RWPE2 (cell line): ENCODE results near the gene NEK5.
"Not testable (repeated sequence)": the region's sequence is repeated elsewhere in the genome, so short reads cannot be mapped to it uniquely, and the experiment has no call there.

Experiments used
- ATAC-seq: fragments of 200-7000 bp; cut with Tn5 transposase; 3 replicates; pipeline ENCODE4 v1.9.1; 2021; ENCODE audit warnings: low read depth
- DNase-seq: peaks from one replicate; pipeline ENCODE4 v3.0.0-alpha.2; 2020; ENCODE audit warnings: low spot score
- H3K27ac ChIP-seq: fragments of 450-650 bp; 2 replicates; pipeline ENCODE4 v1.5.1; 2017; ENCODE audit warnings: mild to moderate bottlenecking; ENCODE audit not compliant: poor library complexity, severe bottlenecking
- H3K27me3 ChIP-seq: fragments of 250-450 bp; sonication (Bioruptor Pico); 2 replicates; pipeline ENCODE4 v1.5.1; 2021; ENCODE audit warnings: mild to moderate bottlenecking, moderate library complexity; ENCODE audit not compliant: insufficient read depth, poor library complexity, severe bottlenecking
- H3K36me3 ChIP-seq: fragments of 250-450 bp; sonication (Bioruptor Pico); 2 replicates; pipeline ENCODE4 v1.5.1; 2020; ENCODE audit warnings: low read depth, mild to moderate bottlenecking, moderate library complexity
- H3K4me1 ChIP-seq: fragments of 250-450 bp; sonication (Bioruptor Pico); 2 replicates; pipeline ENCODE4 v1.5.1; 2021; ENCODE audit warnings: mild to moderate bottlenecking, moderate library complexity; ENCODE audit not compliant: insufficient read depth, poor library complexity, severe bottlenecking
- H3K4me3 ChIP-seq: fragments of 250-450 bp; sonication (Bioruptor Pico); 2 replicates; pipeline ENCODE4 v1.5.1; 2021; ENCODE audit warnings: mild to moderate bottlenecking, moderate library complexity; ENCODE audit not compliant: severe bottlenecking
- H3K9me3 ChIP-seq: fragments of 250-450 bp; sonication (Bioruptor Pico); 2 replicates; pipeline ENCODE4 v1.5.1; 2021; ENCODE audit warnings: mild to moderate bottlenecking, moderate library complexity; ENCODE audit not compliant: severe bottlenecking
- CTCF ChIP-seq: fragments of 450-650 bp; IDR thresholded peaks from one replicate; pipeline ENCODE4 v1.5.1; 2017; ENCODE audit warnings: mild to moderate bottlenecking, moderate library complexity; ENCODE audit not compliant: poor library complexity, severe bottlenecking

NEK5 gene

GRCh38 chr13:52105841-52106240 lies 23.0 kb downstream of the NEK5 start:
- ATAC-seq = no peak
- no peak for DNase-seq
- no peak for TF ChIP-seq CTCF
- Histone ChIP-seq H3K27ac (no peak overlapping the region), H3K27me3 (no peaks in the 10 kb centered on the region), H3K9me3 (no peaks in the 10 kb centered on the region), H3K4me3 (no peak overlapping the region), H3K36me3 (no peaks in the 10 kb centered on the region), H3K4me1 (peaks cover 7% of the 10 kb centered on the region)

- ATAC-seq (no peak), DNase-seq (no peak)
- no peaks in the 10 kb centered on the region for H3K27me3 ChIP-seq
These were observed 24.2 kb downstream of the NEK5 start for GRCh38 chr13:52104624-52105023.

GRCh38 chr13:52103386-52103785 lies 25.5 kb downstream of the NEK5 start:
- ATAC-seq = no peak
- Histone ChIP-seq H3K9me3 (no peaks in the 10 kb centered on the region), H3K27ac (no peak overlapping the region), H3K27me3 (no peaks in the 10 kb centered on the region), H3K4me1 (peaks cover 7% of the 10 kb centered on the region), H3K36me3 (no peaks in the 10 kb centered on the region), H3K4me3 (no peak overlapping the region)
- no peak for DNase-seq
- no peak for TF ChIP-seq CTCF

More at GRCh38 chr13:52104624-52105023, 24.2 kb downstream of the NEK5 start:
- Histone ChIP-seq H3K36me3 (no peaks in the 10 kb centered on the region), H3K4me3 (no peak overlapping the region), H3K4me1 (peaks cover 7% of the 10 kb centered on the region), H3K9me3 (no peaks in the 10 kb centered on the region), H3K27ac (no peak overlapping the region)
- TF ChIP-seq CTCF = no peak

GRCh38 chr13:52102423-52102822 lies 26.4 kb downstream of the NEK5 start:
- not testable (repeated sequence) for H3K27ac ChIP-seq, H3K36me3 ChIP-seq, H3K27me3 ChIP-seq, DNase-seq, H3K9me3 ChIP-seq, H3K4me1 ChIP-seq, H3K4me3 ChIP-seq, ATAC-seq

- no peak for DNase-seq
- Histone ChIP-seq H3K4me3 (no peak overlapping the region), H3K4me1 (no peaks in the 10 kb centered on the region), H3K36me3 (no peaks in the 10 kb centered on the region), H3K27ac (no peak overlapping the region), H3K9me3 (no peaks in the 10 kb centered on the region), H3K27me3 (no peaks in the 10 kb centered on the region)
- no peak for TF ChIP-seq CTCF
- ATAC-seq = no peak
These were observed 31.7 kb downstream of the NEK5 start for GRCh38 chr13:52097197-52097596.
